ENCODE measurements around the gene KRTAP12-1.

Gene KRTAP12-1

GRCh38 chr21:44727321-44727720 lies 45.4 kb upstream of the KRTAP12-1 start:
- no peak for TF ChIP-seq CTCF (IDR thresholded peaks at IDR 0.05; ENCODE audit: control extremely low read depth, extremely low read depth, low read depth, missing control alignments)
- no peak for DNase-seq (ENCODE audit: extremely low spot score)
- ChIA-PET POLR2A (no interaction called here), CTCF (no interaction called here)

GRCh38 chr21:44726826-44727225 lies 44.9 kb upstream of the KRTAP12-1 start:
- no peak for TF ChIP-seq CTCF (IDR thresholded peaks at IDR 0.05; ENCODE audit: control extremely low read depth, extremely low read depth, low read depth, missing control alignments)
- POLR2A ChIA-PET = no interaction called here
- no peak for DNase-seq (ENCODE audit: extremely low spot score)
- CTCF ChIA-PET = no interaction called here

GRCh38 chr21:44724926-44725325 lies 43.0 kb upstream of the KRTAP12-1 start:
- ChIA-PET POLR2A (no interaction called here), CTCF (no interaction called here)
- no peak for DNase-seq (ENCODE audit: extremely low spot score)
- TF ChIP-seq CTCF (IDR thresholded peaks at IDR 0.05; ENCODE audit: control extremely low read depth, extremely low read depth, low read depth, missing control alignments) = no peak

- no peak for DNase-seq (ENCODE audit: extremely low spot score)
- CTCF ChIA-PET = no interaction called here
- POLR2A ChIA-PET = no interaction called here
These were observed 42.2 kb upstream of the KRTAP12-1 start for GRCh38 chr21:44724196-44724595.

GRCh38 chr21:44723177-44724131 lies 41.5 kb upstream of the KRTAP12-1 start:
- DNase-seq (ENCODE audit: extremely low spot score) = no peak
- no peak for TF ChIP-seq CTCF (IDR thresholded peaks at IDR 0.05; ENCODE audit: control extremely low read depth, extremely low read depth, low read depth, missing control alignments)
- POLR2A ChIA-PET = interaction anchor here (0.5 kb wide), 1 partner anchor 74 kb away, joined by 3 read pairs; no protein-coding TSS in a partner anchor
- CTCF ChIA-PET = no interaction called here

More at GRCh38 chr21:44724196-44724595, 42.2 kb upstream of the KRTAP12-1 start:
- TF ChIP-seq CTCF (IDR thresholded peaks at IDR 0.05; ENCODE audit: control extremely low read depth, extremely low read depth, low read depth, missing control alignments) = no peak

GRCh38 chr21:44722731-44723130 lies 40.8 kb upstream of the KRTAP12-1 start:
- POLR2A ChIA-PET = interaction anchor here (0.5 kb wide), 1 partner anchor 73 kb away, joined by 3 read pairs; no protein-coding TSS in a partner anchor
- DNase-seq (ENCODE audit: extremely low spot score) = no peak
- no peak for TF ChIP-seq CTCF (IDR thresholded peaks at IDR 0.05; ENCODE audit: control extremely low read depth, extremely low read depth, low read depth, missing control alignments)
- CTCF ChIA-PET = no interaction called here
